Sigmoid colon (tissue), 4 donors: ENCODE results near the gene PRPF40A.

Source experiments
- EP300 ChIP-seq, 4 donors: sonication (generic); formaldehyde crosslinking; IDR thresholded peaks; one replicate each; pipeline ENCODE4 v1.6.1; 2017; ENCODE audit warnings: antibody characterized with exemption in 4 of 4
- POLR2A ChIP-seq, 2 donors: fragments of 450-650 bp; IDR thresholded peaks; one replicate each; pipeline ENCODE4 v1.6.1; 2016; ENCODE audit warnings: antibody characterized with exemption in 2 of 2, mild to moderate bottlenecking in 2 of 2, moderate library complexity in 2 of 2
- TF ChIP-seq, protein P1 (sequence below), 4 experiments: fragments of 450-650 bp in 3 of 4; fragments of 200-600 bp in 1 of 4; IDR thresholded peaks; one replicate each; pipeline ENCODE4 v1.5.1; 2016 to 2019; ENCODE audit warnings: antibody characterized with exemption in 4 of 4, mild to moderate bottlenecking in 3 of 4, moderate library complexity in 2 of 4

DNA sequence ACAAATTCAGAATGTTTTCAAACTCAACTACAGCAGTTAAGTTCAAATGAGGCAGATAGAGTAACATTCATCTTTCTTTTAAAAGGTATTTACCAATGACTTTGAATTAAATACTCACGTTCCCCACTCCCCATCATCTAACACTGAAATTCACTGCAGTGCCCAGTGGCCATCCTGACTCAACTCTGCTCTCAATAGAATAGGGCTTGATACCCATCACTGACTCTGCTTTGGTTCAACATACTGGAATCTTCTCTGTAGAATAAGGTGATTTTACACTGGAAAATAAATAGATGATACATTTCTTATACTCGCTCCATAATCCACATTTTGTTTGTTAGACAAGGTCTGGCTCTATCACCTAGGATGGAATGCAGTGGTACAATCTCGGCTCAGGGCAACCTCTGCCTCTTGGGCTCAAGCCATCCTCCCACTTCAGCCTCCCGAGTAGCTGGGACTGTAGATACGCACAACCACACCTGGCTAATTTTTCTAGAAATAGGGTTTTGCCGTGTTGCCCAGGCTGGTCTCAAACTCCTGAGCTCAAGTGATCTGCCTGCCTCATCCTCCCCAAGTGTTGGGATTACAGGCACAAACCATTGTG is 66.4 kb downstream of the PRPF40A start:
- TF ChIP-seq EP300 (IDR thresholded peaks at IDR 0.05): no peak
- TF ChIP-seq, protein P1, sequence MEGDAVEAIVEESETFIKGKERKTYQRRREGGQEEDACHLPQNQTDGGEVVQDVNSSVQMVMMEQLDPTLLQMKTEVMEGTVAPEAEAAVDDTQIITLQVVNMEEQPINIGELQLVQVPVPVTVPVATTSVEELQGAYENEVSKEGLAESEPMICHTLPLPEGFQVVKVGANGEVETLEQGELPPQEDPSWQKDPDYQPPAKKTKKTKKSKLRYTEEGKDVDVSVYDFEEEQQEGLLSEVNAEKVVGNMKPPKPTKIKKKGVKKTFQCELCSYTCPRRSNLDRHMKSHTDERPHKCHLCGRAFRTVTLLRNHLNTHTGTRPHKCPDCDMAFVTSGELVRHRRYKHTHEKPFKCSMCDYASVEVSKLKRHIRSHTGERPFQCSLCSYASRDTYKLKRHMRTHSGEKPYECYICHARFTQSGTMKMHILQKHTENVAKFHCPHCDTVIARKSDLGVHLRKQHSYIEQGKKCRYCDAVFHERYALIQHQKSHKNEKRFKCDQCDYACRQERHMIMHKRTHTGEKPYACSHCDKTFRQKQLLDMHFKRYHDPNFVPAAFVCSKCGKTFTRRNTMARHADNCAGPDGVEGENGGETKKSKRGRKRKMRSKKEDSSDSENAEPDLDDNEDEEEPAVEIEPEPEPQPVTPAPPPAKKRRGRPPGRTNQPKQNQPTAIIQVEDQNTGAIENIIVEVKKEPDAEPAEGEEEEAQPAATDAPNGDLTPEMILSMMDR (IDR thresholded peaks at IDR 0.05): no peak
- TF ChIP-seq POLR2A (IDR thresholded peaks at IDR 0.05): no peak
